Mesenchymal stem cell (in vitro differentiated cells and primary cell): ENCODE results near the gene SCNN1A.
"Not testable (repeated sequence)": the region's sequence is repeated elsewhere in the genome, so short reads cannot be mapped to it uniquely, and the experiment has no call there.

Experiments
- DNase-seq: peaks from one replicate; pipeline ENCODE4 v3.0.0-alpha.2; 2013
- H2AFZ ChIP-seq: one replicate; pipeline ENCODE4 v1.6.1; 2013; ENCODE audit warnings: low read depth, mild to moderate bottlenecking, control low read depth, inconsistent platforms, low read length, moderate library complexity
- H2AK5ac ChIP-seq: 2 replicates; pipeline ENCODE4 v1.6.1; 2013; ENCODE audit warnings: low read length, moderate library complexity, mild to moderate bottlenecking, inconsistent platforms; ENCODE audit not compliant: severe bottlenecking
- H2BK120ac ChIP-seq: one replicate; pipeline ENCODE4 v1.6.1; 2013; ENCODE audit warnings: low read depth, mild to moderate bottlenecking, inconsistent platforms, low read length, moderate library complexity
- H2BK12ac ChIP-seq, 2 experiments: one replicate each; pipeline ENCODE4 v1.6.1; 2013; ENCODE audit warnings: inconsistent platforms in 2 of 2, low read length in 2 of 2, mild to moderate bottlenecking in 2 of 2, moderate library complexity in 2 of 2, control low read depth in 1 of 2
- H2BK15ac ChIP-seq: one replicate; pipeline ENCODE4 v1.6.1; 2013; ENCODE audit warnings: mild to moderate bottlenecking, low read depth, inconsistent platforms; ENCODE audit not compliant: poor library complexity, severe bottlenecking
- H2BK5ac ChIP-seq: 2 replicates; pipeline ENCODE4 v1.6.1; 2013; ENCODE audit warnings: low read depth, mild to moderate bottlenecking, low read length, control low read depth, inconsistent platforms; ENCODE audit not compliant: poor library complexity, severe bottlenecking
- H3K14ac ChIP-seq, 2 experiments: one replicate each; pipeline ENCODE4 v1.6.1; 2013; ENCODE audit warnings: inconsistent platforms in 2 of 2, low read length in 2 of 2, control low read depth in 1 of 2, mild to moderate bottlenecking in 1 of 2, moderate library complexity in 1 of 2
- H3K18ac ChIP-seq, 2 experiments: one replicate each; pipeline ENCODE4 v1.6.1; 2013; ENCODE audit warnings: inconsistent platforms in 2 of 2, low read length in 2 of 2, control low read depth in 1 of 2, low read depth in 1 of 2, mild to moderate bottlenecking in 1 of 2
- H3K23ac ChIP-seq, 2 experiments: one replicate each; pipeline ENCODE4 v1.6.1; 2013; ENCODE audit warnings: inconsistent platforms in 2 of 2, low read length in 2 of 2, mild to moderate bottlenecking in 2 of 2, moderate library complexity in 2 of 2, control low read depth in 1 of 2
- H3K27ac ChIP-seq: 2 replicates; pipeline ENCODE4 v1.5.1; 2013; ENCODE audit warnings: mild to moderate bottlenecking, moderate library complexity, low read length, control low read depth, inconsistent platforms; ENCODE audit not compliant: poor library complexity, severe bottlenecking
- H3K27me3 ChIP-seq, 2 experiments: 2 replicates each; pipeline versions ENCODE4 v1.6.1 to v1.7.0; 2013; ENCODE audit warnings: low read length in 2 of 2, mild to moderate bottlenecking in 2 of 2, moderate library complexity in 2 of 2, control low read depth in 1 of 2, inconsistent platforms in 1 of 2; ENCODE audit not compliant: control insufficient read depth in 1 of 2, insufficient read depth in 1 of 2
- H3K36me3 ChIP-seq, 2 experiments: 2 replicates each; pipeline versions ENCODE4 v1.6.1 to v1.7.0; 2013; ENCODE audit warnings: low read length in 2 of 2, control low read depth in 1 of 2, inconsistent platforms in 1 of 2, low read depth in 1 of 2, mild to moderate bottlenecking in 1 of 2; ENCODE audit not compliant: insufficient read depth in 2 of 2, control insufficient read depth in 1 of 2
- H3K4ac ChIP-seq, 2 experiments: one replicate each; pipeline ENCODE4 v1.6.1; 2013; ENCODE audit warnings: inconsistent platforms in 2 of 2, low read length in 2 of 2, mild to moderate bottlenecking in 2 of 2, moderate library complexity in 2 of 2, control low read depth in 1 of 2, low read depth in 1 of 2
- H3K4me1 ChIP-seq: 2 replicates; pipeline ENCODE4 v1.6.1; 2013; ENCODE audit warnings: low read depth, low read length, control low read depth; ENCODE audit not compliant: control insufficient read depth, insufficient read depth
- H3K4me2 ChIP-seq: 2 replicates; pipeline ENCODE4 v1.6.1; 2013; ENCODE audit warnings: low read length, mild to moderate bottlenecking, inconsistent platforms; ENCODE audit not compliant: poor library complexity, severe bottlenecking
- H3K4me3 ChIP-seq, 2 experiments: 2 replicates each; pipeline versions ENCODE4 v1.5.1 to v1.7.0; 2013; ENCODE audit warnings: low read length in 2 of 2, mild to moderate bottlenecking in 2 of 2, control low read depth in 1 of 2, low read depth in 1 of 2; ENCODE audit not compliant: insufficient read depth in 1 of 2
- H3K79me1 ChIP-seq: replicated peaks from 2 replicates; pipeline ENCODE4 v1.6.1; 2013; ENCODE audit warnings: mild to moderate bottlenecking, control low read depth, low read length, inconsistent platforms; ENCODE audit not compliant: poor library complexity, severe bottlenecking
- H3K9ac ChIP-seq: 2 replicates; pipeline ENCODE4 v1.7.0; 2013; ENCODE audit warnings: mild to moderate bottlenecking, low read length, moderate library complexity
- H3K9me3 ChIP-seq: 2 replicates; pipeline ENCODE4 v1.7.0; 2013; ENCODE audit warnings: mild to moderate bottlenecking, low read length; ENCODE audit not compliant: control insufficient read depth
- H4K8ac ChIP-seq: one replicate; pipeline ENCODE4 v1.6.1; 2013; ENCODE audit warnings: inconsistent platforms, mild to moderate bottlenecking, low read length, moderate library complexity
- H4K91ac ChIP-seq: one replicate; pipeline ENCODE4 v1.6.1; 2013; ENCODE audit warnings: mild to moderate bottlenecking, low read length, inconsistent platforms
- WGBS: methylation state at CpG from one replicate; pipeline ENCODE4 v1.1.7; 2013; ENCODE audit warnings: mixed read lengths; 5-methylcytosine and 5-hydroxymethylcytosine counted together

SCNN1A gene

DNA sequence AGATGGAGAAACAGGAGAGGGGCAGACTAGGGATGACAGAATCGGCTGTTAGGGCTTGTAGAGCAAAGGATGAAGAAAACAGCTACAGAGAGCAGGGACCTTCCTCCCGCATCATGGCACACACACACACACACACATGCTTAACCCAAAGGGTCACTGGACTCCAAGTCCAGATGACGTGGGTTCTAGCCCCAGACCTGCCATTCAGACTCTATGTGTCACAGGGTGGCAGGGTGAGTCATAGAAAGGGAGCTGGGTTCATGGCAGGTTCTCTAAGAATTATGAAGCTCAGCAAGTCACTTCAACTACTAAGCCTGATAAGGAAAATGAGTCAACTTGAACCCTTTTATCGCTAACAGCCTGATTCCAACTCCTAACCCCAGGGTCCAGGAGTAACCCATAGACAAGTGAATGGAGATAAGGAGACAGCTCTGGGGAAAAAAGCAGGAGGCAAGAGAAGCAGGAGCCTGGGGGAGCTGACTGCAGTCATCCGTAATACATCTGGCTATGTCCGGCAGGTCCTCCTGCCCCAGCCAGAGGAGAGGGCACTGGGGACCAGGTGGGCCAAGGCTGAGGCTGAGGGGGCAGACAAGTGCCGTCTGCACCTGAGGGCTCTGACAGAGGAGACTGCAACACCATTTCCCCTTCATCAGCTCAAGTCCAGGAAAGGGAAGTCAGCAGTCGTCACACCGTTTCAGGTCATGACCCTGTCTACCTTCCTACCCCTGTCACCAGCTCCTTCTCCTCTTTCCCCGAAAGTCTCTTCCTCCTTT lies 29.9 kb downstream of the SCNN1A start:
- WGBS = 47% methylated on average over 6 of the region's 10 CpGs
- H3K4me1 ChIP-seq = peaks cover 14% of the 10 kb centered on the region

DNA sequence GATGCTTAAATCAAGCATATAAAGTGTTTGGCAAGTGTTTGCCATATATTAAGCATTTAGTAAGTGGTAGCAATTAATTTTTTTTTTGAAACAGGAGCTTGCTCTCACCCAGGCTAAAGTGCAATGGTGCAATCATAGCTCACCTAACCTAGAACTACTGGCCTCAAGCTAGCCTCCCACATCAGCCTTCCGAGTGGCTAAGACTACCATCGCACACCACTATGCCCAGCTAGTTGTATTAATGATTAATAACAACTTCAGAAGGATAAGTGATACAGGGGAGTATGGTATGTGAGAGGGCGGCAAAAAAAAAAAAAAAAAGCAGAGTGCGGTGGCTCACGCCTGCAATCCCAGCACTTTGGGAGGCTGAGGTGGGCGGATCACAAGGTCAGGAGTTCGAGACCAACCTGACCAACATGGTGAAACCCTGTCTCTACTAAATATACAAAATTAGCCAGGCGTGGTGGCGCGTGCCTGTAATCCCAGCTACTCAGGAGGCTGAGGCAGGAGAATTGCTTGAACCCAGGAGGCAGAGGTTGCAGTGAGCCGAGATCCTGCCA lies 31.2 kb downstream of the SCNN1A start:
- H3K9me3 ChIP-seq, H3K14ac ChIP-seq: not testable (repeated sequence)

More for the DNA sequence above, 29.9 kb downstream of the SCNN1A start:
- peak; percentile 98 for DNase-seq
- Histone ChIP-seq H3K9ac (peak overlapping the region; percentile 46), H3K23ac (no peak overlapping the region), H2AK5ac (peak overlapping the region; percentile 61), H2AFZ (no peak overlapping the region), H2BK120ac (no peak overlapping the region), H2BK15ac (peak overlapping the region; percentile 65), H3K79me1 (peaks cover 4% of the 10 kb centered on the region), H3K9me3 (no peaks in the 10 kb centered on the region), H3K4me2 (no peak overlapping the region), H3K4me3 (no peak overlapping the region), H4K8ac (peak overlapping the region; percentile 50), H3K27me3 (no peaks in the 10 kb centered on the region), H2BK5ac (no peak overlapping the region), H3K36me3 (no peaks in the 10 kb centered on the region), H3K27ac (no peak overlapping the region), H3K14ac (peak overlapping the region in 1 of 2 experiments; percentile 69), H3K18ac (peak overlapping the region; percentile 50 to 74), H4K91ac (peak overlapping the region; percentile 90), H2BK12ac (peak overlapping the region; percentile 22 to 80), H3K4ac (no peak overlapping the region)

DNA sequence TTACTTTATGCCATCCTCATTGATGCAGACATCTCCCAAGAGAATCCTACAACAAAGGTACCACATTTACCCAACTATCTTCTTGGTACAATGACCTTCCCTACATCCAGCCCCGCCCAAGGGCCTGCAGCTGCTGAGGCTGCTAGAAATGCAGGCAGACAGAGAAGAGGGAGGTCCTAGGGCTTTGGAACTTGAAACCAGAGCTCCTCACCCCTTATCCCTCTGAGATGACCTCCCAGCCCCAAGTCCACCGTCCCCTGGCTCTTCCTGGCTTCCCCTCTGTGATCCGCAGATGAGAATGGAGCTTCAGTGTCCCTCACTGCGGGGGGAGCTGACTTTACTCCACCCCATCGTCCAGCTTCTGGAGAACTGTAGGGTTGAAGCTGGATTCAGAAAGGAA lies 31.8 kb downstream of the SCNN1A start:
- Histone ChIP-seq H3K14ac (no peak overlapping the region), H3K4me1 (peaks cover 20% of the 10 kb centered on the region), H2BK5ac (no peak overlapping the region), H3K23ac (no peak overlapping the region), H3K4me2 (no peak overlapping the region), H3K9me3 (no peaks in the 10 kb centered on the region), H3K9ac (peak overlapping the region; percentile 98), H2AFZ (peak overlapping the region; percentile 8), H3K4me3 (peak overlapping the region in 1 of 2 experiments; percentile 35), H4K8ac (no peak overlapping the region), H2BK120ac (no peak overlapping the region), H2BK15ac (no peak overlapping the region), H3K4ac (peak overlapping the region in 1 of 2 experiments; percentile 24), H2AK5ac (no peak overlapping the region), H3K18ac (peak overlapping the region; percentile 9 to 40), H3K27ac (no peak overlapping the region), H3K36me3 (peaks cover 0 to 2% of the 10 kb centered on the region in 2 experiments), H3K79me1 (peaks cover 4% of the 10 kb centered on the region), H3K27me3 (no peaks in the 10 kb centered on the region), H4K91ac (no peak overlapping the region), H2BK12ac (peak overlapping the region; percentile 49 to 69)
- 53% methylated on average over 3 of the region's 5 CpGs for WGBS
- no peak for DNase-seq

More for the DNA sequence above, 31.2 kb downstream of the SCNN1A start:
- not testable (repeated sequence) for H2BK15ac ChIP-seq, H3K23ac ChIP-seq, H3K18ac ChIP-seq, H4K91ac ChIP-seq, DNase-seq, H2BK120ac ChIP-seq, H3K27me3 ChIP-seq, H2BK5ac ChIP-seq, H3K4ac ChIP-seq, H3K4me2 ChIP-seq, H3K79me1 ChIP-seq, H2BK12ac ChIP-seq, H2AK5ac ChIP-seq, H3K27ac ChIP-seq, H3K36me3 ChIP-seq, H2AFZ ChIP-seq, H4K8ac ChIP-seq
- 95% methylated on average over 9 of the region's 11 CpGs for WGBS
- peak overlapping the region in 1 of 2 experiments; percentile 35 for H3K4me3 ChIP-seq
- peaks cover 18% of the 10 kb centered on the region for H3K4me1 ChIP-seq
- H3K9ac ChIP-seq = peak overlapping the region; percentile 98

DNA sequence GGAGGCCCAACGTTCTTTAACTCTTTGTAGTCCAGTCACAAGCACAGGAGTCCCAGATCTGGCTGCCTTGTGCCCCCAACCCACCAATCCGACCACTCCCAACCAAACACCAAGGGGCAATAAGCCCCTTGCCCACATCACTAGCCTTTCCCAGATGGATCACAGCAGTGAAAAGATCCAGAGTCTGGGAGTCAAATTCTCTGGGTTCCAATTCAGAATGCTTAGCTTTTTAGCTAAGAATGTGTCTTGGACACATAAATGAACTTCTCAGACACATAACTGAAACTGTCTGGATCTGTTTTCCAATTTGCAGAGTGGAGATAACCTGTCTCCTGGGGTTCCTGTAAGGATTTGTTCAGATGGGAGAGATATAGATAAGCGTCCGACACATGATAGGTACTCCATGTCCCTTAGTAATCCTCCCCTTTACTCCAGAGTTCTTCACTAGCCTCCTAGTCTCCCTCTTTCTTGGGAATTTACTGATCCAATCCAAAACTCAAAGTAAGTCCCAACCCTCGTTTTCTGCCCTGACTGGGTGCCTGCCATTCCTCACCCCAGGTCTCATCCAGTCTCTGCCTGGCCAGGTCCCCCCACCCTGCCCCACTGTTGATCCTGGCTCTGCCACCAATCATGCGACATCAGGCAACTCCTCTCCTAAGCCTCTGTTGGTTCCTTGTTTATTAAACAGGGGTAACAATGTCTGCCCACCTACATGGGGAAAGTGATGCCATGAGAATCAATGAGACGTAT lies 33.0 kb downstream of the SCNN1A start:
- Histone ChIP-seq H3K4me1 (peaks cover 26% of the 10 kb centered on the region), H2BK120ac (peak overlapping the region; percentile 81), H3K23ac (no peak overlapping the region), H4K91ac (peak overlapping the region; percentile 95), H3K79me1 (peaks cover 4% of the 10 kb centered on the region), H2BK12ac (peak overlapping the region; percentile 92 to 96), H3K18ac (peak overlapping the region; percentile 87 to 92), H3K9ac (peak overlapping the region; percentile 98), H2BK15ac (no peak overlapping the region), H3K4me2 (peak overlapping the region; percentile 8), H3K36me3 (peaks cover 4 to 6% of the 10 kb centered on the region in 2 experiments), H2BK5ac (no peak overlapping the region), H3K9me3 (no peaks in the 10 kb centered on the region), H2AK5ac (peak overlapping the region; percentile 79), H3K14ac (peak overlapping the region in 1 of 2 experiments; percentile 56), H2AFZ (no peak overlapping the region), H3K4me3 (peak overlapping the region in 1 of 2 experiments; percentile 96), H3K27ac (peak overlapping the region; percentile 38), H3K27me3 (no peaks in the 10 kb centered on the region), H3K4ac (peak overlapping the region in 1 of 2 experiments; percentile 88), H4K8ac (peak overlapping the region; percentile 79)
- WGBS = 62% methylated on average over 6 of the region's 7 CpGs
- no peak for DNase-seq
